ENCODE data around the gene INPP5D.
"Not testable (repeated sequence)": the region's sequence is repeated elsewhere in the genome, so short reads cannot be mapped to it uniquely, and the experiment has no call there.

Gene INPP5D

DNA sequence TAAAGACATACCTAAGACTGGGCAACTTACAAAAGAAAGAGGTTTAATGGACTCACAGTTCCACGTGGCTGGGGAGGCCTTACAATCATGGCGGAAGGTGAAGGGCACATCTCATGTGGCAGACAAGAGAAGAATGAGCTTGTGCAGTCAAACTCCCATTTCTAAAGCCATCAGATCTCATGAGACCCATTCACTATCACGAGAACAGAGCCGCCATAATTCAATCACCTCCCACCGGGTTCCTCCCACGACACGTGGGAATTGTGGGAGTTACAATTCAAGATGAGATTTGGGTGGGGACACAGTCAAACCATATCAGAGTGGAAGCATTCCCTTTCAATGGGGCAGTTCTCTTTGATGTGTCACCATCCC is 39.7 kb downstream of the INPP5D start:
- not testable (repeated sequence) for DNase-seq

DNA sequence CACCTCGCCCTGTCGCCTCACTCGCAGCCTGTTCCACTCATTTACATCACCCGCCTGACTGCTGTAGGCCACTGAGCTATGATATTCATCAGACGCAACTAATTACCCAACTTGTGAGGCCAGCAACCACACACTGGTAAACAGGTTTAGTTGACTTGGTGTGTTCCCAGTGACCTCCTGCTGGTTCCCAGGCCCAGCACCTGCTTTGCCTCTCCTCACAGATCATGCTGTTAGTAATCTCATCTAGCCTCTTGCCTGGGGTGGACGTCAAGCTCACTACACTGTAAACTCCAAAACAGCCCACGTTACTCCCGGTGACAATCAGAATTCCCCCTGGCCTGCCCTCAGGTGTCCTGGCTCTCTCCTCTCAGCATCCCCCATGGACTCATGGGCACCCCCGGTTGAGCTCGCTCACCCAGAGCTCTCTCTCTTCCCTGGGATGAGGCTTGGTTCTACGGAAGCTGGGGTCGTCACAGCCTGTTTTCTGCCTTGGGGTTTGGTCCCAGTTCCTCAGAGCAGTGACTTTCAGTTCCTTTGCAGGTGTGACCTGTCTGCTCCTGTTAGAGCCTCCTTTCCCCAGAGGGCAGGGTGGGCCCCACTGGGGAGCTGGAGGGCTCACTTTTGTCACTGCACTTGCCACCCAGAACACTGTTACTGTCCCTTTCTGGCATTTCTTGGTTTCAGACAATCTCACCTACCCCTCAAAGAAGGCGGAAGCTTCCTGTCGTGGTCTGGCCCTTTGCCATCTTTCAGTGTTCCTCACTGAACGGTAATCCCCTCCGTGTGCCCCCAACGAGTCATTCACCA is 40.3 kb downstream of the INPP5D start:
- peak; percentile 41 for DNase-seq

DNA sequence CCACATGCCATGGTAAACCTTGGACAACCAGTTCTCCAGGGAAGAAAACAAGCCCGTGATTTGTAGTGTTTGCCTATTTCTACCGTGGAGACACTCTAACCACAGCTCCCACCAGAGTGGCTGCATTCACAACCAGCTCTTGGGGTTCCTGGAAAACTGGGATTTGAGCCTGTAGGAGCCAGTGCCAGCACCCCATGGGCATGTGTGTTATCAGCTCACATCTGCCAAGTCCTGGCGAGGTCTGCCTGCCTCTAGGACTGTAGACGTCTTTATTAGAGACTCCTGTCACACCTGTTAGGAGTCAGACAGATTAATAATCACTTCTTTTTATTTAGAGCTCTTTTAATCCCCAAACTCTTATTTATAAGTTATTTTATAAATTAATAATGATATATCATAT is 41.0 kb downstream of the INPP5D start:
- DNase-seq = no peak

DNA sequence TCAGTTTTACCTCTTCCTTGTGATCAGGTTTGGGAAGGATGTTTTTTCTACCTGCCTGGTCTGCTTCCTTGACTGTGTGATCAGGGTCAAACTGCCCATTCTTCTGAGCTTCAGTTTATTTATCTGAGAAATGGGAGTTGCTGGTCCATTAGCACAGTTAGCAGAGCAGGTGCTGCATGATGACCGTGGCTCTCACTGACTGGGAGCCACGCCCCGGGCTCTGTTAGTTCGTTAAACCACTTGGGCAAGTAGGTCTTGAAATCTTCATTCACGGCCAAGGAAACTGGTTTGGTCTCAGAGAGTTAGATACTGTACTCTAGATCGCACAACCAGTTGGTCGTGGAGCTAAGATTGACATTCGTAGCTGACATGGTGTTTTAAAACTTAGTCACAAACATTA is 41.7 kb downstream of the INPP5D start:
- DNase-seq = no peak

DNA sequence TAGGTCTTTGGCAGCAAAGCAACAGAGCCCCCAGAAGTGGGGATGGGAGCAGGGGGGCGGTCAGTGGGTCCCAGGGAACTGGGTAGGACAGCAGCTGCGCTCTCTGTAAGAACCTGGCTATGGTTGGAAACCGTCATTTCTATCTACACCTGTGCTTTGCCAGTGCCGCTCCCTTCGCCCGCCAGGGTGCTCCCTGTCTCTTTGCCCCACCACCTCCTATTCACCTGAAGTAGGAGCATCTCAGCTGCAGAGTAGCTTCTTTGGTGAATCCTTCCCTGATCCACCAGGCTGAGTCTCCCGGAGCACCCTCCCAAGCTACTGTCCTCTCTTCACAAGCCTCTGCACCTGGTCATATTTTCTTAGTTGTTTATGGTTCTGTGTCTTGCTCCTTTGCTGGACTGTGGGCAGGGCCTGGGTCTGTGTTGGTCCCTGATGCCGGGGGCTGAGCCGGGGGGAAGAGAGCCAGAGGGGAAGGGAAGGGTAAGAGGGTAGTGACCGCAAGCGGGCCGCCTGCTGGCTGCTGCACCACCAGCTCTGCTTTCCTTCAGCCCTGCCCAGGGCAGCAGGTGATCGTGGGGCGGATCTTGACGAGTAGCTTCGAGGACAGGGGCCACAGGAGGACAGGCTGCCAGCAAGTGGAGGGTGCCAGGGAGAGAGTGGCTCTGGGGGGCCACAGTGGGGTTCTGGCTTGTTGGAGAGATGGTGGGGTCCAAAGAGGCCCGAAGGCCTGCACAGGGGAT is 45.2 kb downstream of the INPP5D start:
- no peak for DNase-seq

DNA sequence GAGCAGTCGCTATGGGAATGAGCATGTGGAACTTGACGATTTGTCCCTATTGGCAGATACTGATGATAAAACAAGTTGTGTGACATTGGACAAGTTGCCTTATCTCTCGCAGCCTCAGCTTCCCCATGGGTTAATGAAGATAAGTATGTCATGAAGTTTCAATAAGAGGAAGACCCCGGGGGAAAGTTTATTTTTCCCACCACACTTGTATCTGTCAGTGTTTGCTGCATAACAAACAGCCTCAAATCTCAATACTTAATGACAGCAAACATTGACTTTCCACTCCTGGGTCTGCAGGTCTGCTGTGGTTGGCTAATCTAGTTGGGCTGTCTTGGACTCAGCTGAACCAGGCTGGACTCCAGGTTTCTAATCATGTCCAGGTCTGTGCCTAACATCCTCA is 45.8 kb downstream of the INPP5D start:
- no peak for DNase-seq

DNA sequence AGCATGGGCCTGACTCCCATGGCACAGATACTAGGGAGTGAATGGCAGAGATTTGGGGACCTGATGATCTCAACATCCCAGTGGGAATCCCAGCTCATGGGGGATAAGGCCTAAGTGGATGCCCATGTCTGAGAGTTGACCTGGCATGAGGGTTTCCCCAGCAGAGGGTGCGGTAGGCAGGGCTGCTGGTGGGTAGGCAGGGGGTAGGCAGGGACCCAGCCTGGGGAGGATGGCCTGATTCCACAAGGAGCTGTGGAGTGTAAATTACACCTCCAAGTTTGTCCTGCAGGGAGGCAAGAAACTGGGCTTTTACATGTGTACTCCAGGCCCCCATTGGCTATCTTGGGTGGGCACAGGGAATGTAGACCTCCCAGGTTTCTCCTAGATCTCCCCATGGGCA is 46.9 kb downstream of the INPP5D start:
- DNase-seq = no peak

DNA sequence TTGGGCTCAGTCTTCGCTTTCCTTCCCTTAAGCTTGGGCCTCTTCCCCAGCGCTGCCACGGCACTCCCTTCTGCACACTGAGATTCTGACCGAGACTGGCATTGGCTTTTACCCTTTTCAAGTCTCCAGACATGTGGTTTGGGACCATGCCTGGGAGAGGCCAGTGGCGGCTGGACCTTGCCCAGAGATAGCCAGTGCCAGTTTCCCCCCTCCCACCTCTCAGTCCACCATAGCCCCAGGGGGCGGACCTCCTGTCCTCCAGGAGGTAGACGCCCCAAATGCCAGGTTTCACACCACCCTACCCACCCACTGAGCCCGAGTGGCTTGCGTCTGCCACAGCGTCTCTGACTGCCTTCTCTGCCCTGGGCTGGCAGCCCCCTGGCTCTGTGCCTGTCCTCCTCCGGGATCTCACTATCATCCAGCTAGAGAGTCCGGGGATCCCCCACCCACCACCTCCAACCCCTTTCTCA is 47.7 kb downstream of the INPP5D start:
- DNase-seq = no peak

DNA sequence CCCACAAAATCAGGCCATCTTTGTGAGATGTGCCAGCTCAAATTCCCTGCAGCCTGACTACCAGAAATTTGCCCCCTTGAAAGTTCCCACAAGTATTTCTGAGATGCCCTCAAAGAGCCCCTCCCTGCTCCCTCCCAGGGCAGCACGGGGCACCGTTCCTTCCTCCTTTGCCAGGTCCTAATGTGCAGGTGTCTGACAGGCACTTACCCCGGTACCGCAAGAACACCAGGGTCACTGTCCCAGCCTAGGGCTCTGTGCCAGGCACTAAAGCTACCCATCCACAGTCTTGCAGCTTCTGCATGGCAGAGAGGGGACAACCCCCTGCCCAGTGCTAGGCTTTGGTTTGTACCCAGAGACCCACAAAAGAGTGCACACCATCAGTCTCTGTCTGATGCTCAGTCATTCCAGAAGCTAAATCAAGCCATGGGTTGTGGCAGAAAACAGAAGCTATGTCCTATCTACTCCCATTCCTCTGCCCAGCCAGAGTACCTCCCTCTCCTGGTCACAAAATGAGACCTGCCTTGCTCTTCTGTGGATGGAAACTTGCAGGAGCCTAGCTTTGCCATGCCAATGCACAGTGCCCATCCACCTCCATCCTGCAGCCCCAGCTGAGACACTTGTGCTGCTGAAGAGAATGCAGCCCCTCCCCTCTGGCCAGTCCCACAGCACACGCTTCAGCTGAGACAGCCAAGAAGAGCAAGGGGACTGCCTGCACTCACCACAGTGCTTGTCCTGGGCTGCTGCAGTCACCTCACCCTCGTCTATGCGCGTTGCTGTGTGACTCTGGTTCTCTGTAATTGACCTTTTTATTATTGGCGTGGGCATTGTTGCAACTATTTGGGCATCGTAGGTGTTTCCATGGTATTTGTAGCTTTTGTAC is 48.7 kb downstream of the INPP5D start:
- DNase-seq = no peak

DNA sequence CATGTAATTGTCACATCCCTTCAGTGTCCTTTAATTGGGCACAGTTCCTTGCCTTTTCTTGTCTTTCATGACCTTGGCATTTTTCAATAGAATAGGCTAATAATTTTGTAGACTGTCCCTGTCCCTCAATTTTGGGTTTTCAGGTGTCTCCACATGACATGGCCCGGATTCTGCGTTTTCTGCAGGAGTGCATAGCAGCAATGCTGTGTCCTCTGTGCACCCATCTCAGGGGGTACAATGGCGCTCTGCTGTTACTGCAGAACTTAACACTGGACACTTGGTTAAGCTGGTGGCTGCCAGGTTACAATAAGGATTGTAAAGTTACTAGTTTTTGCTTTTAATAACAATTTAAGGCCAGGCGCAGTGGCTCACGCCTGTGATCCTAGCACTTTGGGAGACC is 51.3 kb downstream of the INPP5D start:
- DNase-seq = no peak

DNA sequence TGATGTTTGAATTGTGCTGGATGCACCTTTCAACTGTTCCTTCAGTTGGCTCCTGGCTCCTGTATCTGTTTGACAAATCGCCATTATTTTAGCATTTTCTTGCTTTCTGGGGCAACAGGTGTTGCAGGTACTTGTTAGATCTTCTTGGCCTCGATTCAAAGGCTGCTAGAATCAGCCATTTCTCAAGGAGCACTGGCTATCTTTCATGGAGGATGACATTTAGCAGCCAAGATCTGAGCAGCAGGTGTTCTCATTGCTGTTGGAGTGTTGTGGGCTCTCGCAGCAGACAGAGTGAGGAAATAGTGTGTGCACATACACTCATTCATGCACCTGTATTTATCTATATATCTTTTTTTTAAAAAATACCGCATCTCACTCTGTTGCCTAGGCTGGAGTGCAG is 52.2 kb downstream of the INPP5D start:
- DNase-seq = no peak

DNA sequence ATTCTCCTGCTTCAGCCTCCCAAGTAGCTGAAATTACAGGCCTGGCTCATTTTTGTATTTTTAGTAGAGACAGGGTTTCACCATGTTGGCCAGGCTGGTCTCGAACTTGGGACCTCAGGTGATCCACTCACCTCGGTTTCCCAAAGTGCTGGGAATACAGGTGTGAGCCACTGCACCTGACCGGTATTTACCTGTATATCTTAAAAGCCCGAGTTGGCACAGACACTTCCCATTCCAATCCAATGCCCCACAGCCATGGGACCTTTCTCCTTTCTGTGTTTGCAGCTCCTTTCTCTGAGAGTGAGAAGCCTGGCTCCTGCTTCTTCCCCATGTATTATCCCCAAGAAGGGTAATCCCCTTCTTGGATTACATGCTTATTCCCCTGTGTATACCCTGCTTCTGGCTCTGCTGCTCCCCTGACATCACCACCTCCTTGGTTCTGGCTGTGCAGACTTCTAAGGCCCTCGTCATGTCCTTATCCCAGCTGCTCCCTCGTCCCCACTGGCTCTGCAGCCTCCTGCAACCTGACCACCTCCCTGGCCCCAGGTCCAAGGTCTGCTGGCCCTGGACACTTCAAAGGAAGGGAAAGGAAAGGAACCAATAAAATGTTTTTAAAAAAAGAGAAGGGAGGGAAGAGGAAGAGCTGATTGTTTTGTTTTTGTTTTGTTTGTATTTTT is 52.8 kb downstream of the INPP5D start:
- no peak for DNase-seq

DNA sequence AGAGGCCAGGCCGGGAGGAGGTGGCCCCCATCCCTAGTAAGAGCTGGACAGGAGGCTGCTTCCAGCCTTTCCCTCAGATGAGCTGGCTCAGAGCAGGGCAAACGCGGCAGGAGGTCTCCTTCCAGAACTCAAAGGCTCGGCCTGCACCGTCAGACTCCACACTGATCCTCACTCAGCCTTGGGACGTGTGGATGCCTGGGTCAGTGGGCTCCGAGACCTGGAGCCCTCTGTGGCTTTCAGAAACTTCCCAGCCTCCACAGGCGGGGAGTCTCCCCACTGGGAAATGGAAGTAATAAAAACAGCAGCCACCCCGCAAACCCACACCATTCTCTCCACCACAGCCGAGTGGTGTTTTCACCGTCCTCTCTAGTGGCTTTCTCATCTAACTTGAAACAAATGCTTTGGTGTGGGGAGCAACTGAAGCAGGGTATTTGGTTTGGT is 54.3 kb downstream of the INPP5D start:
- DNase-seq = no peak

DNA sequence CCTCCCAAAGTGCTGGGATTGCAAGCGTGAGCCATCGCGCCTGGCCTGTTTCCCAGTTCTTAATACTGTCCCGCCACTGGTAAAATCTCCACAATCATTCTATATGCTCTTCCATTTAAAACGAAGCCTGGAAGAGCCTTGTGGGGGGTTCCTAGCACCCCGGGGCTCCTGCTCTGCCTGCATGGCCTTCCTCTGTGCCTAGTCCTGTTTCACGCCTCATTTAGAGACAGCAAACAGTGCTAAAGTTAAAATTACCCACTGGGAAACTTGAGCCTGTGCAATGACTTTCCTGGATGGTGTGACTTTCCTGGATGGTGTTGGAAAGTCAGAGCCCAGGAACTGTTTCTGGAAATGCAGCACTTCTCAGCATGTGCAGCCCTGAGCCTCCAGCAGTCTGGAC is 55.0 kb downstream of the INPP5D start:
- no peak for DNase-seq

DNA sequence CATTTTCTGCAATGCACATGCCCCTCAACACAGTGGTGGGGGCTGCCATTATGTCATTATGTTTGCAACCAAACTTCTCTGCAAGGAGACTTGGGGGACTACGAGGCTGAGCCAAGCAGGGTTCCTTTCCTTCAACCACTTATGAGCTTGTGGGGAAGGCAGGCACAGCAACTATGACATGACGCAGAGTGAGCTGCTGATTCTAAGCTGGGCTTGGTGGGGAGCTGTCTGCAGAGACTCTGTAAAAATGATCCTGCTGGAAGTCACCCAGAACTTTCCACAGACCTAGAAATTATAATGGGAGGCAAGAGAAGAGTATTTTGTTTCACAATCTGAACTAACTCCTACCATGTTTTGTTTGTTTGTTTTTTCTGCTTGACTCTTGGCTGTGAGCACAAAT is 55.6 kb downstream of the INPP5D start:
- DNase-seq = no peak

DNA sequence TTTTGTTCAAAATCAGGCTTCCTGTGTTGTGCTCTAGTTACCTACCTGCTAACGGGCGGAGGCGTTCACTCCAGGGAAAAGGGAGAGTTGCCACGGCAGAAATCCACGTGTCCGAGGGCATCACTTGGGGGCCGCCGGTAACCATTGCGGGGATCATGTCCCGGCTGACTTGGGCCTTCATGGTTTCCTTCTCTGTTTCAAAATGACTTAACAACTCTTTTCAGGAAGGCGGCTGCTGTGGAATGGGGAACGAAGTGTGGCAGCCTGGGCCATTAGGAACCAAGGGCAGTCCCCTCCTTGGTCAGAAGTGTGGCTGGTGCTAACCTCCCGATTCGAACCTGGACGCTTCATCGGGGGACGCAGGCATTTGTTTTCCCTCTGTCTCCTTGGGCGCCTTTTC is 56.8 kb downstream of the INPP5D start:
- no peak for DNase-seq

DNA sequence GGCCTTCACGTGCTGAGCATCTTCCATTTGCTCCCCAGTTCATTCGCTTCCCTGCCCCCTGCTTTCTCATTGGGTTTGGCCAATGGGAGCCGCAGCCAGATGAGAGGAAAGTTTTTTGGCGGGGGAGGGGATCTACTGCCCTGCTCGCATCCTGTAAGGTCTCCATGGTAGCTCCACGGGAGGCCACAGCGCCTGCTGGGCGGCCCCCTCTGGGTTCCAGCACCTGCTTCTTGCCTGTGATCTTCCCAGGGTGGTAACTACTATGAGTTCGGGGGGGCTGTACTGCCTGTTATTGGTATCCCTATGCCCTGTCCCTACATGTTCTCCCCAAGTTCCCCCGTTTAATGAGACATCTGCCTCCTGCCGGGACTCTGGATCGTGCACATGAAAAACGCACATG is 57.2 kb downstream of the INPP5D start:
- DNase-seq = no peak

DNA sequence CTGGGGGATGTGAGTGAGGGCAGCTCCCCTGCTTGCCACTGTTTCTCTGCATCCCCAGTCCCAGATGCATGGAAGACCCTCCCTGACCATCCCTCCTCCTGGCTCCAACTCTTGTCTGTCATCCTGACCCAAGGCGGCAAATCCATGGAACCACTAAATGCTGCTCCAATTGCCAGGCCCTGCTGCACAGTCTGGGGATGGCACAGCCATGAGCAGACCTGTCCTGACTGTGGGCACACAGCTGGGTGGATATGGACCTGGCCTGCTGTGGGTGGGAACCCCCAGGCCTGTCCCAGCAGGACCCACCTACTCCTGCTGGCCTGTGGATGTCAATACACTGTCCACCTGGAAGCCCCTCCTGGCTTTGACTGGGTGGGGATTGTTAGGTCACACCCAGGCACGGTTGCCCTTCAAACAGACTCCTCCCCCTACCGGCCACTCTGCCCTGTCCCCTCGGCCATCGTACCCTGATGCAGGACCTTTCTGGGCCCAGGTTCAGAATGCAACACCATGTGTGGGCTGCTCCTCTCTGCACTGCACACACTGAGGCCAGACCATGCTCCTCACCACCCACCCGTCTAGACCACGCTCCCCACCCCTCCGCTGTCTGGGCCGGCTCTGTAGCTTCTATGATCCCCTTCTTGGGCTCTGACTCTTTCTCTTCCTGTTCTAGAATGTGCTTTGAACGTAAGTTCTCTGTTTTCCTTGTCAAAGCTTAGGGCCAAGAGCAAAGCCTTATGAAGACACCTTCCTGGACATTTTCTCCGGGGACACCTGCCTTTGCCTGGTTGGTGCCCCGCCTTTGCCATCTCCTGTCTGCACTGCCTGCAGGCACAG is 57.9 kb downstream of the INPP5D start:
- no peak for DNase-seq

DNA sequence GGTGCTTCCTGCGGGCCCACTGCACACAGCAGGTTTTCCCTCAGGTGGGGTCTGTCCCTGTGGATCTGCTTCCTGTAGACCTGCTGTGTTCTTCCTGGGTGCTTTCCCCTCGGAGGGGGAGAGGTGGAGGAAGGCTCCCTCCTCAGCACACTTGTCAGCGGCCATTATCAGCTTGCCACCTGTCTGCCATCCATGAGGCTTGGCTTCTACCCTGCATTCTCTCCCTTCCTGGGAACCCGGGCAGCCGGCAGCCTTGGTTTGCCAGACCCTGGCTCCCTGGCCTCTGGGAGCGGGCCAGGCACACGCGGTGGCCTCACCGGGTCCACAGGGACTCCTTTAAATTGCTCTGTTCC is 58.5 kb downstream of the INPP5D start:
- no peak for DNase-seq

DNA sequence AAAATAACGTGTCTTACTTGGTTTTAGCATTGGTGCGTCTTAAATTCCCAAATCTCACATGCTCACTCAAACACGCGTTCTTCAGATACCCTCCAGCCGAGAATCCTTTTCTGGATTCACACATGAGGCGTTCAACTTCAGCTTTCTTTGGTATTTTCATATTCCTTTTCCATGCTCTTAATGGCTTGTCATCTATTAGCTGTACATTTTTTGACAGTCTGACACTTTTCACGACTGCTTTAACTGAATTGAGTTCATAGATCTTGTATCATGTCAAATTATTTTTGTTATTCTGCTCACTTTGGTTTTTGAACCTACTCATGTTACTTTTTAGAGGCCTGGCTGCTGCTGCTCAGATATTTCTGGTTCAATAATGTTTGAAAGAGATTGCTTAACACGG is 59.0 kb downstream of the INPP5D start:
- DNase-seq = no peak

DNA sequence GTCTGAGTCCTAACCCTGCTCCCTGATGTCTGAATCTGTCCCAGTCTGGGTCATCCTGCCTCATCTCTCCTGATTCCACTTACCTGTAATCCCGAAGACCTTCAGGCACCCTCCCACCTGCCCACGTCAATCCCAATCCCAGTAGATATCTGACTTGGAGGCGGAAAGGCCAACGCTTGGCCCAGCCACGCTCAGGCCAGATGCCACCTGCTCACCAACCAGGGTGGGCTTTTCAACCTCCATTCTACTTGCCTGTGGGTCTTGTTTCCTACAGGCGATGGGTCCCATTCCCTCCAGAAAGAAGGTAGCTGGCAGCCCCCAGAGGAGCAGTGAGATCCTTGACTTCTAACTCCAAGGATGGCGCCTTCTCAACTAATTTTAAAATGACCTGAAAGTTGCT is 59.7 kb downstream of the INPP5D start:
- DNase-seq = no peak

DNA sequence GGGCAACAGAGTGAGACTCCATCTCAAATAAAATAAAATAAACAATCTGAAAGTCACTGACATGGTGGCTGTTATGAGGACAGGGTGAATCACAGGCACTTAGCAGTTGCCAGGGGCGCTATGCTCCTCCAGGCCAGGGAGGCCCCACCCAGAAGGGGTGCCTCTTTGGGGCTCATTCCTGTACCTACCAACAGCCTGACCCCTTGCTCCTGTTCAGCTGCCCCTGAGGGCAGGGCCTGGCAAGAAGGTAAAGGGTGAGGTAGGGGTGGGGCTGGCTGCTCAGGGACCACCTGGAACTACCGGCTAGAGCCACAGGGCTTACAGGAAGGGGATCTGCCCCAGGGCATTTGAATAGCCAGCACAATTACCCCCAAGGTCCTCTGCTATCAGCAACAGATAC is 60.3 kb downstream of the INPP5D start:
- DNase-seq = no peak

Data from activated effector memory CD4-positive, alpha-beta T cell treated with Interleukin-2 at 50 U/mL for 16 hours (primary cell).